Transverse colon (tissue), 3 donors: ENCODE measurements around the gene RGS5.

Experiments
- POLR2A ChIP-seq: fragments of 450-650 bp; IDR thresholded peaks from one replicate; pipeline ENCODE4 v1.6.1; 2016; ENCODE audit warnings: antibody characterized with exemption, mild to moderate bottlenecking, moderate library complexity
- TF ChIP-seq, protein P1 (sequence below), 5 experiments: fragments of 200-600 bp in 3 of 5; fragments of 450-650 bp in 2 of 5; sonication (generic) in 3 of 5; IDR thresholded peaks; 1 replicate in 2 of 5; 2 replicates in 3 of 5; pipeline ENCODE4 v1.5.1; 2016 to 2017; ENCODE audit warnings: antibody characterized with exemption in 5 of 5, inconsistent platforms in 3 of 5, mild to moderate bottlenecking in 2 of 5, moderate library complexity in 1 of 5

DNA sequence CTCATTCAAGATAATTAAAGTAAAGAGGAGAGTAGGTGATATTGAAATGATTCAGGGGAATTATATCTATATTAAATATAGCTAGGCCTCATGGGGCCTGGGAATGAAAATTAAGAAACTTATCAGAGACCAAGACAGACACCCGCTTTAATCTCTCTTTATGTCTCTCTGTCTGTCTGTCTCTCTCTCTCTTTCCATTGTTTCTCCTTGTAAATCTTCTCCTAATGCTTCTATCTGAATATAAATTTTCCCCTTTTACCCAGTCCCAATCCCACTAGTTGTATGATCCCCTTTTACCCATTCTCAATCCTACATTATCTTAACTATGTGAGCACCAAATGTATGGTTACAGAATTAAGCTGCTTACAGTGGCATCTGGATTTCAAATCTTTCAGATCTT is 61.2 kb downstream of the RGS5 start:
- no peak for TF ChIP-seq POLR2A
- TF ChIP-seq, protein P1, sequence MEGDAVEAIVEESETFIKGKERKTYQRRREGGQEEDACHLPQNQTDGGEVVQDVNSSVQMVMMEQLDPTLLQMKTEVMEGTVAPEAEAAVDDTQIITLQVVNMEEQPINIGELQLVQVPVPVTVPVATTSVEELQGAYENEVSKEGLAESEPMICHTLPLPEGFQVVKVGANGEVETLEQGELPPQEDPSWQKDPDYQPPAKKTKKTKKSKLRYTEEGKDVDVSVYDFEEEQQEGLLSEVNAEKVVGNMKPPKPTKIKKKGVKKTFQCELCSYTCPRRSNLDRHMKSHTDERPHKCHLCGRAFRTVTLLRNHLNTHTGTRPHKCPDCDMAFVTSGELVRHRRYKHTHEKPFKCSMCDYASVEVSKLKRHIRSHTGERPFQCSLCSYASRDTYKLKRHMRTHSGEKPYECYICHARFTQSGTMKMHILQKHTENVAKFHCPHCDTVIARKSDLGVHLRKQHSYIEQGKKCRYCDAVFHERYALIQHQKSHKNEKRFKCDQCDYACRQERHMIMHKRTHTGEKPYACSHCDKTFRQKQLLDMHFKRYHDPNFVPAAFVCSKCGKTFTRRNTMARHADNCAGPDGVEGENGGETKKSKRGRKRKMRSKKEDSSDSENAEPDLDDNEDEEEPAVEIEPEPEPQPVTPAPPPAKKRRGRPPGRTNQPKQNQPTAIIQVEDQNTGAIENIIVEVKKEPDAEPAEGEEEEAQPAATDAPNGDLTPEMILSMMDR (IDR thresholded peaks at IDR 0.05) = no peak
